ENCODE results near the gene USP40. TPM values are rescaled to one million over a fixed set of nuclear protein-coding genes. Genes with fewer than 3 reads are reported as not detected.

The USP40 gene
- total RNA-seq, 4 donors from 2014 or later, result 41.7 to 68.0 (median 54.2) TPM

- no peak overlapping the region for H3K4me3 ChIP-seq
- no peak for DNase-seq (ENCODE audit: low spot score in 2 of 2)
- H3K36me3 ChIP-seq, result peaks cover 0 to 85% (median 0%) of the 10 kb centered on the region in 3 donors
- H3K4me1 ChIP-seq, result no peaks in the 10 kb centered on the region
- TF ChIP-seq POLR2A (IDR thresholded peaks at IDR 0.05), result no peak
- TF ChIP-seq, protein P1, sequence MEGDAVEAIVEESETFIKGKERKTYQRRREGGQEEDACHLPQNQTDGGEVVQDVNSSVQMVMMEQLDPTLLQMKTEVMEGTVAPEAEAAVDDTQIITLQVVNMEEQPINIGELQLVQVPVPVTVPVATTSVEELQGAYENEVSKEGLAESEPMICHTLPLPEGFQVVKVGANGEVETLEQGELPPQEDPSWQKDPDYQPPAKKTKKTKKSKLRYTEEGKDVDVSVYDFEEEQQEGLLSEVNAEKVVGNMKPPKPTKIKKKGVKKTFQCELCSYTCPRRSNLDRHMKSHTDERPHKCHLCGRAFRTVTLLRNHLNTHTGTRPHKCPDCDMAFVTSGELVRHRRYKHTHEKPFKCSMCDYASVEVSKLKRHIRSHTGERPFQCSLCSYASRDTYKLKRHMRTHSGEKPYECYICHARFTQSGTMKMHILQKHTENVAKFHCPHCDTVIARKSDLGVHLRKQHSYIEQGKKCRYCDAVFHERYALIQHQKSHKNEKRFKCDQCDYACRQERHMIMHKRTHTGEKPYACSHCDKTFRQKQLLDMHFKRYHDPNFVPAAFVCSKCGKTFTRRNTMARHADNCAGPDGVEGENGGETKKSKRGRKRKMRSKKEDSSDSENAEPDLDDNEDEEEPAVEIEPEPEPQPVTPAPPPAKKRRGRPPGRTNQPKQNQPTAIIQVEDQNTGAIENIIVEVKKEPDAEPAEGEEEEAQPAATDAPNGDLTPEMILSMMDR (IDR thresholded peaks at IDR 0.05), result no peak
- no peak for TF ChIP-seq EP300 (IDR thresholded peaks at IDR 0.05)
- no peak overlapping the region for H3K27ac ChIP-seq
- no peaks in the 10 kb centered on the region for H3K9me3 ChIP-seq
- 91 to 97% methylated on average over 5 of the region's 5 CpGs for WGBS, 2 donors
- no peaks in the 10 kb centered on the region for H3K27me3 ChIP-seq
Measured at GRCh38 chr2:233538741-233539140, 27.8 kb downstream of the USP40 start.

GRCh38 chr2:233535271-233535670 is 31.3 kb downstream of the USP40 start:
- H3K27me3 ChIP-seq, result no peaks in the 10 kb centered on the region
- H3K27ac ChIP-seq, result no peak overlapping the region
- H3K4me3 ChIP-seq, result no peak overlapping the region
- no peak for DNase-seq (ENCODE audit: low spot score in 2 of 2)
- H3K36me3 ChIP-seq, result peaks cover 0 to 72% (median 0%) of the 10 kb centered on the region in 3 donors
- peaks cover 0 to 10% (median 0%) of the 10 kb centered on the region in 4 donors for H3K4me1 ChIP-seq
- TF ChIP-seq EP300 (IDR thresholded peaks at IDR 0.05) (no peak), POLR2A (IDR thresholded peaks at IDR 0.05) (no peak)
- TF ChIP-seq, protein P1 (IDR thresholded peaks at IDR 0.05), result no peak
- no peaks in the 10 kb centered on the region for H3K9me3 ChIP-seq

- whole genome bisulfite sequencing, 2 donors, result 91 to 92% methylated on average over 1 of the region's 1 CpG
- TF ChIP-seq POLR2A (IDR thresholded peaks at IDR 0.05), result no peak
- TF ChIP-seq, protein P1 (IDR thresholded peaks at IDR 0.05), result no peak
- TF ChIP-seq EP300 (IDR thresholded peaks at IDR 0.05), result no peak
- Histone ChIP-seq H3K4me3 (no peak overlapping the region), H3K27ac (no peak overlapping the region), H3K9me3 (no peaks in the 10 kb centered on the region), H3K27me3 (no peaks in the 10 kb centered on the region), H3K36me3 (peaks cover 0 to 71% (median 0%) of the 10 kb centered on the region in 3 donors), H3K4me1 (peaks cover 0 to 10% (median 0%) of the 10 kb centered on the region in 4 donors)
- no peak for DNase-seq (ENCODE audit: low spot score in 2 of 2)
Measured at GRCh38 chr2:233532971-233533370, 33.6 kb downstream of the USP40 start.

GRCh38 chr2:233531955-233532354 is 34.6 kb downstream of the USP40 start:
- WGBS, 2 donors, result 37 to 39% methylated on average over 6 of the region's 6 CpGs
- H3K36me3 ChIP-seq, result peaks cover 0 to 77% (median 0%) of the 10 kb centered on the region in 3 donors

GRCh38 chr2:233530381-233530780 is 36.2 kb downstream of the USP40 start:
- Histone ChIP-seq H3K27me3 (no peaks in the 10 kb centered on the region), H3K36me3 (peaks cover 0 to 72% (median 0%) of the 10 kb centered on the region in 3 donors), H3K27ac (no peak overlapping the region), H3K4me3 (no peak overlapping the region), H3K4me1 (peaks cover 0 to 10% (median 0%) of the 10 kb centered on the region in 4 donors), H3K9me3 (no peaks in the 10 kb centered on the region)
- 88% methylated on average over 1 of the region's 1 CpG for WGBS, 2 donors
- TF ChIP-seq, protein P1 (IDR thresholded peaks at IDR 0.05), result no peak
- TF ChIP-seq POLR2A (IDR thresholded peaks at IDR 0.05), result no peak
- TF ChIP-seq EP300 (IDR thresholded peaks at IDR 0.05), result no peak
- no peak for DNase-seq (ENCODE audit: low spot score in 2 of 2)

More at GRCh38 chr2:233531955-233532354, 34.6 kb downstream of the USP40 start:
- Histone ChIP-seq H3K27ac (peak overlapping the region in 2 of 4 donors; percentile 11 to 15), H3K4me1 (peaks cover 0 to 10% (median 0%) of the 10 kb centered on the region in 4 donors), H3K4me3 (no peak overlapping the region), H3K9me3 (no peaks in the 10 kb centered on the region), H3K27me3 (no peaks in the 10 kb centered on the region)
- TF ChIP-seq POLR2A (IDR thresholded peaks at IDR 0.05) (no peak), EP300 (IDR thresholded peaks at IDR 0.05) (no peak)
- TF ChIP-seq, protein P1 (IDR thresholded peaks at IDR 0.05), result no peak
- no peak for DNase-seq (ENCODE audit: low spot score in 2 of 2)
